Medulla oblongata (tissue), 1 donor: ENCODE measurements around the gene SBNO2.
"Not testable (repeated sequence)": the region's sequence is repeated elsewhere in the genome, so short reads cannot be mapped to it uniquely, and the experiment has no call there.

Source experiments
- DNase-seq: peaks from one replicate; pipeline ENCODE4 v3.0.0-alpha.2; 2015; ENCODE audit errors: extremely low spot score

SBNO2 gene

GRCh38 chr19:1173845-1174809, at the start of gene SBNO2:
Gene SBNO2, minus strand, starts transcription at chr19:1174268. Its CDS starts 19,992 bp downstream, at chr19:1154276.
- peak; percentile 82 for DNase-seq

- no peak for DNase-seq
Observed at GRCh38 chr19:1223018-1223855, 49.2 kb upstream of the SBNO2 start.

- no peak for DNase-seq
Observed at GRCh38 chr19:1222394-1222793, 48.3 kb upstream of the SBNO2 start.

GRCh38 chr19:1221904-1222255, 47.8 kb upstream of the SBNO2 start:
- no peak for DNase-seq

- peak; percentile 67 for DNase-seq
Observed at GRCh38 chr19:1220976-1221903, 47.2 kb upstream of the SBNO2 start.

GRCh38 chr19:1220477-1220930, 46.4 kb upstream of the SBNO2 start:
- DNase-seq = no peak

- no peak for DNase-seq
Observed at GRCh38 chr19:1219786-1220476, 45.9 kb upstream of the SBNO2 start.

GRCh38 chr19:1218751-1219567, 44.9 kb upstream of the SBNO2 start:
- DNase-seq = no peak

- no peak for DNase-seq
Observed at GRCh38 chr19:1217366-1217765, 43.3 kb upstream of the SBNO2 start.

- DNase-seq = no peak
Observed at GRCh38 chr19:1216756-1217155, 42.7 kb upstream of the SBNO2 start.

- peak; percentile 81 for DNase-seq
Observed at GRCh38 chr19:1214862-1215731, 41.0 kb upstream of the SBNO2 start.

- DNase-seq = no peak
Observed at GRCh38 chr19:1214299-1214861, 40.3 kb upstream of the SBNO2 start.

GRCh38 chr19:1213391-1214286, 39.6 kb upstream of the SBNO2 start:
- peak; percentile 83 for DNase-seq

GRCh38 chr19:1211494-1212234, 37.6 kb upstream of the SBNO2 start:
- no peak for DNase-seq

- peak; percentile 88 for DNase-seq
Observed at GRCh38 chr19:1210227-1210538, 36.1 kb upstream of the SBNO2 start.

- DNase-seq = not testable (repeated sequence)
Observed at GRCh38 chr19:1208830-1209229, 34.8 kb upstream of the SBNO2 start.

GRCh38 chr19:1206864-1207450, 32.9 kb upstream of the SBNO2 start:
- DNase-seq = peak; percentile 54
